Stimulated activated effector memory CD8-positive, alpha-beta T cell treated with anti-CD3 and anti-CD28 coated beads, Interleukin-12 subunit alpha, Interleukin-12 subunit beta, amount 100 ng/mL, for 72 hours (primary cell): ENCODE measurements around the gene LYSMD1.
"Not testable (repeated sequence)": the region's sequence is repeated elsewhere in the genome, so short reads cannot be mapped to it uniquely, and the experiment has no call there.

Experiments used
- ATAC-seq: fragments of 150-1000 bp; cut with Tn5 transposase; 2 replicates; pipeline ENCODE4 v1.10.0; 2021
- DNase-seq, 2 donors: peaks; one replicate each; pipeline ENCODE4 v3.0.0; 2021 to 2022; ENCODE audit warnings: low spot score in 2 of 2
- H3K27ac Mint-ChIP-seq: one replicate; pipeline ENCODE4 v1.8.0; 2022; ENCODE audit warnings: mild to moderate bottlenecking, mixed read lengths
- H3K36me3 Mint-ChIP-seq: one replicate; pipeline ENCODE4 v1.8.0; 2022; ENCODE audit warnings: mild to moderate bottlenecking, mixed read lengths
- H3K4me1 Mint-ChIP-seq: one replicate; pipeline ENCODE4 v1.8.0; 2022; ENCODE audit warnings: mixed read lengths
- H3K4me3 Mint-ChIP-seq: one replicate; pipeline ENCODE4 v1.8.0; 2022; ENCODE audit warnings: mild to moderate bottlenecking, mixed read lengths
- H3K9me3 Mint-ChIP-seq: one replicate; pipeline ENCODE4 v1.8.0; 2022; ENCODE audit warnings: mixed read lengths

The LYSMD1 gene

GRCh38 chr1:151189637-151190445 lies 24.1 kb upstream of the LYSMD1 start, which contains the start of gene VPS72:
VPS72 (minus strand) TSS chr1:151190197; CDS start chr1:151190121, 76 bp downstream.
- peak; percentile 68 to 91 for DNase-seq
- H3K4me1 Mint-ChIP-seq = peaks cover 30% of the 10 kb centered on the region
- ATAC-seq = peak; percentile 99
- H3K27ac Mint-ChIP-seq = peak within 1 kb of the TSS; percentile 98
- peak within 1 kb of the TSS; percentile 99 for H3K4me3 Mint-ChIP-seq
- peaks cover 23% of the 10 kb centered on the region for H3K36me3 Mint-ChIP-seq
- no peaks in the 10 kb centered on the region for H3K9me3 Mint-ChIP-seq

GRCh38 chr1:151188667-151189066 lies 23.0 kb upstream of the LYSMD1 start:
- H3K36me3 Mint-ChIP-seq = peaks cover 35% of the 10 kb centered on the region
- not testable (repeated sequence) for ATAC-seq, H3K9me3 Mint-ChIP-seq, DNase-seq
- peak overlapping the region; percentile 98 for H3K27ac Mint-ChIP-seq
- H3K4me1 Mint-ChIP-seq = peaks cover 30% of the 10 kb centered on the region
- peak overlapping the region; percentile 99 for H3K4me3 Mint-ChIP-seq

- ATAC-seq = no peak
- H3K27ac Mint-ChIP-seq = no peak overlapping the region
- H3K4me3 Mint-ChIP-seq = no peak overlapping the region
- no peaks in the 10 kb centered on the region for H3K9me3 Mint-ChIP-seq
- H3K36me3 Mint-ChIP-seq = peaks cover 50% of the 10 kb centered on the region
- H3K4me1 Mint-ChIP-seq = peaks cover 30% of the 10 kb centered on the region
- DNase-seq = no peak
These were observed 21.5 kb upstream of the LYSMD1 start for GRCh38 chr1:151187205-151187604.

GRCh38 chr1:151184211-151184610 lies 18.5 kb upstream of the LYSMD1 start:
- no peak overlapping the region for H3K4me3 Mint-ChIP-seq
- no peak for ATAC-seq
- DNase-seq = no peak
- H3K4me1 Mint-ChIP-seq = peaks cover 23% of the 10 kb centered on the region
- H3K27ac Mint-ChIP-seq = no peak overlapping the region
- no peaks in the 10 kb centered on the region for H3K9me3 Mint-ChIP-seq
- peaks cover 72% of the 10 kb centered on the region for H3K36me3 Mint-ChIP-seq

GRCh38 chr1:151176514-151177045 lies 10.9 kb upstream of the LYSMD1 start:
- Mint-ChIP-seq H3K27ac (peak overlapping the region; percentile 75), H3K36me3 (peaks cover 97% of the 10 kb centered on the region)
- ATAC-seq = no peak

GRCh38 chr1:151175863-151176262 lies 10.2 kb upstream of the LYSMD1 start, which contains the start of gene TMOD4:
TMOD4 (minus strand) TSS chr1:151175981; CDS start chr1:151174875, 1,106 bp downstream.
- Mint-ChIP-seq H3K4me3 (no peak within 1 kb of the TSS), H3K27ac (peak within 1 kb of the TSS; percentile 75), H3K36me3 (peaks cover 90% of the 10 kb centered on the region), H3K4me1 (peaks cover 9% of the 10 kb centered on the region), H3K9me3 (no peaks in the 10 kb centered on the region)
- ATAC-seq = peak; percentile 58
- no peak for DNase-seq

More at GRCh38 chr1:151176514-151177045, 10.9 kb upstream of the LYSMD1 start:
- H3K4me3 Mint-ChIP-seq = no peak overlapping the region
- no peak for DNase-seq
- no peaks in the 10 kb centered on the region for H3K9me3 Mint-ChIP-seq
- peaks cover 12% of the 10 kb centered on the region for H3K4me1 Mint-ChIP-seq

- H3K27ac Mint-ChIP-seq = peak overlapping the region; percentile 75
- no peaks in the 10 kb centered on the region for H3K9me3 Mint-ChIP-seq
- H3K4me3 Mint-ChIP-seq = no peak overlapping the region
- ATAC-seq (no peak), DNase-seq (no peak)
- peaks cover 90% of the 10 kb centered on the region for H3K36me3 Mint-ChIP-seq
- H3K4me1 Mint-ChIP-seq = peaks cover 6% of the 10 kb centered on the region
These were observed 9.5 kb upstream of the LYSMD1 start for GRCh38 chr1:151175041-151175741.

- peaks cover 17% of the 10 kb centered on the region for H3K4me1 Mint-ChIP-seq
- no peak for ATAC-seq
- no peak overlapping the region for H3K4me3 Mint-ChIP-seq
- H3K9me3 Mint-ChIP-seq = no peaks in the 10 kb centered on the region
- no peak for DNase-seq
- H3K27ac Mint-ChIP-seq = no peak overlapping the region
- peaks cover 90% of the 10 kb centered on the region for H3K36me3 Mint-ChIP-seq
These were observed 5.5 kb upstream of the LYSMD1 start for GRCh38 chr1:151171190-151171589.

- H3K9me3 Mint-ChIP-seq = no peaks in the 10 kb centered on the region
- peak overlapping the region; percentile 95 for H3K27ac Mint-ChIP-seq
- H3K36me3 Mint-ChIP-seq = peaks cover 70% of the 10 kb centered on the region
- DNase-seq = no peak
- H3K4me3 Mint-ChIP-seq = peak overlapping the region; percentile 92
- peaks cover 41% of the 10 kb centered on the region for H3K4me1 Mint-ChIP-seq
- ATAC-seq = no peak
These were observed 1.4 kb upstream of the LYSMD1 start for GRCh38 chr1:151167116-151167515.

- Mint-ChIP-seq H3K4me3 (peak overlapping the region; percentile 92), H3K36me3 (peaks cover 73% of the 10 kb centered on the region), H3K4me1 (peaks cover 46% of the 10 kb centered on the region), H3K9me3 (no peaks in the 10 kb centered on the region), H3K27ac (peak overlapping the region; percentile 95)
- DNase-seq (no peak), ATAC-seq (no peak)
These were observed 829 bp upstream of the LYSMD1 start for GRCh38 chr1:151166505-151166956.

GRCh38 chr1:151165281-151165737 lies 393 bp downstream of the LYSMD1 start:
- no peaks in the 10 kb centered on the region for H3K9me3 Mint-ChIP-seq
- ATAC-seq = no peak
- H3K27ac Mint-ChIP-seq = peak overlapping the region; percentile 95
- peaks cover 79% of the 10 kb centered on the region for H3K36me3 Mint-ChIP-seq
- H3K4me3 Mint-ChIP-seq = peak overlapping the region; percentile 92
- H3K4me1 Mint-ChIP-seq = peaks cover 48% of the 10 kb centered on the region
- DNase-seq = no peak

GRCh38 chr1:151164732-151165280 lies 896 bp downstream of the LYSMD1 start:
- no peak for DNase-seq
- H3K9me3 Mint-ChIP-seq = no peaks in the 10 kb centered on the region
- peak overlapping the region; percentile 95 for H3K27ac Mint-ChIP-seq
- peak overlapping the region; percentile 92 for H3K4me3 Mint-ChIP-seq
- peaks cover 53% of the 10 kb centered on the region for H3K4me1 Mint-ChIP-seq
- ATAC-seq = no peak
- peaks cover 79% of the 10 kb centered on the region for H3K36me3 Mint-ChIP-seq

- H3K27ac Mint-ChIP-seq = peak overlapping the region; percentile 100
- DNase-seq (no peak), ATAC-seq (no peak)
- H3K4me3 Mint-ChIP-seq = peak overlapping the region; percentile 100
- H3K9me3 Mint-ChIP-seq = no peaks in the 10 kb centered on the region
- H3K36me3 Mint-ChIP-seq = peaks cover 67% of the 10 kb centered on the region
- H3K4me1 Mint-ChIP-seq = peaks cover 61% of the 10 kb centered on the region
These were observed 6.3 kb downstream of the LYSMD1 start for GRCh38 chr1:151159373-151159772.

GRCh38 chr1:151158751-151159251 lies 6.9 kb downstream of the LYSMD1 start:
- Mint-ChIP-seq H3K36me3 (peaks cover 67% of the 10 kb centered on the region), H3K9me3 (no peaks in the 10 kb centered on the region), H3K4me1 (peaks cover 61% of the 10 kb centered on the region), H3K27ac (peak overlapping the region; percentile 100), H3K4me3 (peak overlapping the region; percentile 100)
- DNase-seq = no peak
- no peak for ATAC-seq

- Mint-ChIP-seq H3K36me3 (peaks cover 67% of the 10 kb centered on the region), H3K4me1 (peaks cover 61% of the 10 kb centered on the region), H3K27ac (peak overlapping the region; percentile 100), H3K4me3 (peak overlapping the region; percentile 100), H3K9me3 (no peaks in the 10 kb centered on the region)
- DNase-seq (no peak), ATAC-seq (peak; percentile 51)
These were observed 7.4 kb downstream of the LYSMD1 start for GRCh38 chr1:151158326-151158725.
